HFFc6 (cell line): Measurements from ENCODE around the gene CRYZ. TPM values are rescaled to one million over a fixed set of nuclear protein-coding genes. Genes with fewer than 3 reads are reported as not detected.

Source experiments
- DNase-seq: peaks from one replicate; pipeline ENCODE4 v3.0.0-alpha.2; 2018
- H3K27ac Mint-ChIP-seq: 2 replicates; pipeline ENCODE4 v1.8.0; 2020; ENCODE audit warnings: mild to moderate bottlenecking, mixed read lengths
- H3K27me3 Mint-ChIP-seq: 2 replicates; pipeline ENCODE4 v1.8.0; 2021; ENCODE audit warnings: mild to moderate bottlenecking, moderate library complexity, mixed read lengths; ENCODE audit not compliant: insufficient read depth
- H3K36me3 Mint-ChIP-seq: 2 replicates; pipeline ENCODE4 v1.8.0; 2021; ENCODE audit warnings: low read depth, mixed read lengths
- H3K4me1 Mint-ChIP-seq: 2 replicates; pipeline ENCODE4 v1.8.0; 2020; ENCODE audit warnings: low read depth, mixed read lengths
- H3K4me3 Mint-ChIP-seq: 2 replicates; pipeline ENCODE4 v1.8.0; 2020; ENCODE audit warnings: mild to moderate bottlenecking, moderate library complexity, mixed read lengths
- H3K9me3 Mint-ChIP-seq: 2 replicates; pipeline ENCODE4 v1.8.0; 2020; ENCODE audit warnings: mild to moderate bottlenecking, mixed read lengths
- total RNA-seq, 6 experiments: library from RNA; stranded (reverse); fragmentation: NEBNext Ultra II Directional; extraction: Animal tissue kit (Norgen Biotek cat#: 25700); gene quantifications; 2 replicates in 1 of 6; 3 replicates in 5 of 6; pipeline ENCODE4 v1.2.3, GENCODE V29; 2021
- TF ChIP-seq, protein P1 (sequence below): fragments of 200-600 bp; sonication (generic); IDR thresholded peaks from 2 replicates; pipeline ENCODE4 v1.5.0; 2021; ENCODE audit warnings: antibody characterized with exemption, mild to moderate bottlenecking

The CRYZ gene
- total RNA-seq, 6 experiments from 2014 or later: 42.9 to 53.3 (median 46.4) TPM

DNA sequence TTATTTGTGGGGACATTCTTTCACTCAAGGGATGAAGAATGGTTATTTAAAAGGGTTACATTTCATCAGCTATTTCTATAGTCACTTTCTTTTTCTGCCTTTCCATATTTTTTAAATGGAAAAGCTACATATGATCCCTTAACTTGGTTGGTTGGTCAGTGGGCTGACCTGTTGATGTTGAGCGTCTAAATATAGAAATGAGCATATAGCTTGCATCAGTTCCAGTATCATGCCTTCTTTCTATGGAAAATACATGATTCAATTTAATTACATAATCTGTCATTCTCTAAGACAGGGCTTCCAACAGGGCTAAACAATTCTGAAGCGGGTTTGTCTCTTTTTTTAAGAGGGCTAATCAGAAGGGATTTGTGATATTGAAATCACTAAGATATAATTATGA lies 40.7 kb upstream of the CRYZ start:
- H3K4me1 Mint-ChIP-seq: peaks cover 13% of the 10 kb centered on the region; the same call in 1 of the 2 replicates
- no peaks in the 10 kb centered on the region; the same call in 1 of the 2 replicates for H3K27me3 Mint-ChIP-seq
- no peaks in the 10 kb centered on the region for H3K36me3 Mint-ChIP-seq
- H3K4me3 Mint-ChIP-seq: peak overlapping the region; percentile 3; the same call in 1 of the 2 replicates
- no peak for DNase-seq
- TF ChIP-seq, protein P1, sequence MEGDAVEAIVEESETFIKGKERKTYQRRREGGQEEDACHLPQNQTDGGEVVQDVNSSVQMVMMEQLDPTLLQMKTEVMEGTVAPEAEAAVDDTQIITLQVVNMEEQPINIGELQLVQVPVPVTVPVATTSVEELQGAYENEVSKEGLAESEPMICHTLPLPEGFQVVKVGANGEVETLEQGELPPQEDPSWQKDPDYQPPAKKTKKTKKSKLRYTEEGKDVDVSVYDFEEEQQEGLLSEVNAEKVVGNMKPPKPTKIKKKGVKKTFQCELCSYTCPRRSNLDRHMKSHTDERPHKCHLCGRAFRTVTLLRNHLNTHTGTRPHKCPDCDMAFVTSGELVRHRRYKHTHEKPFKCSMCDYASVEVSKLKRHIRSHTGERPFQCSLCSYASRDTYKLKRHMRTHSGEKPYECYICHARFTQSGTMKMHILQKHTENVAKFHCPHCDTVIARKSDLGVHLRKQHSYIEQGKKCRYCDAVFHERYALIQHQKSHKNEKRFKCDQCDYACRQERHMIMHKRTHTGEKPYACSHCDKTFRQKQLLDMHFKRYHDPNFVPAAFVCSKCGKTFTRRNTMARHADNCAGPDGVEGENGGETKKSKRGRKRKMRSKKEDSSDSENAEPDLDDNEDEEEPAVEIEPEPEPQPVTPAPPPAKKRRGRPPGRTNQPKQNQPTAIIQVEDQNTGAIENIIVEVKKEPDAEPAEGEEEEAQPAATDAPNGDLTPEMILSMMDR: no peak
- H3K27ac Mint-ChIP-seq: no peak overlapping the region
- no peaks in the 10 kb centered on the region for H3K9me3 Mint-ChIP-seq

DNA sequence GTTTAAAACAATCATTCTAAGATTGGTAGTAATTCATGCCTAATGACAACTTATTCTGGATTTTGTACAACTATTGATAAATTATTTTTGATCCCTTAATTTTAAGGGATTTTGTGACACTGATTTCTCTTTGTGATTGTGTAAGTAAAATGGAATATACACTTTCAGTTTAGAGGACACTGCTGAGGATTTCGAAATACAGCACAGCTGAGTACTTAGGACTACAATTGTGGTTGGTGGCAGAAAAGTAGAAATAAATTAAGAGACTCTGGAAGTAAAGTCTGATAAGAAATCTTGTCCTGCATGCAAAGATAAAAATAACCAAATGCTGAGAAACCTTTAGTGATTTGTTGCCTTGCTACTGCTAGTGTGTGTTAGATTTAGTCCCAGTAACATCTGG lies 40.1 kb upstream of the CRYZ start:
- no peaks in the 10 kb centered on the region for H3K36me3 Mint-ChIP-seq
- peaks cover 13% of the 10 kb centered on the region; the same call in 1 of the 2 replicates for H3K4me1 Mint-ChIP-seq
- no peak for DNase-seq
- no peak overlapping the region for H3K27ac Mint-ChIP-seq
- H3K4me3 Mint-ChIP-seq: peak overlapping the region; percentile 3; the same call in 1 of the 2 replicates
- TF ChIP-seq, protein P1: no peak
- no peaks in the 10 kb centered on the region; the same call in 1 of the 2 replicates for H3K27me3 Mint-ChIP-seq
- H3K9me3 Mint-ChIP-seq: no peaks in the 10 kb centered on the region

DNA sequence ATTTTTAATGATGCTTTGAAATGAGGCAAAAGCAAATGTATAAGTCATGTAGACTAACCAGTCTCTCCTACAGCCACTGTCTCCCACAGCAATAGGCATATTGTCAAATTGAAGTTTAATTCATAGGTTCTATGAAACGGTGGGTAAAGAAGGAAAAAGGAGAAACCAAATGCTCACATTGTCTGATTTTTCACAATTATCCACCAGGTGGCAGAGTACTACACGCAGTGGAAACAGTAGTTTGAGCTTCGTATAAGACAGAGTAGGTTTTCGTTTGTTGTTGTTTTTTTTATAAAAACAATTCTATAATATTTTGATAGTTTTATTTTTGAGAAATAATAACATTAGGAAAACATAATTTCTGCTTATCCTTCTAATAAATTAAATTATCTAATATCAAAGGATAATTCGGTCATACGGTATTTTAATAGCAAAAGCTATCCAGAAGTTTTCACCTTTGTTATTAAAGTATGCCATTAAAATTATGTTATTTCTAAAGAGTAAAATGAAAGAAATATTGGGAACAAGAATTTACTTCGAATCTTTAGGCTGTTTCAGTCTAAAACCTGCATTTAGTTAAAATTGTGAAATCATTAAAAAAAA lies 39.2 kb upstream of the CRYZ start:
- H3K4me1 Mint-ChIP-seq: peaks cover 13% of the 10 kb centered on the region; the same call in 1 of the 2 replicates
- TF ChIP-seq, protein P1: peak; percentile 95
- no peaks in the 10 kb centered on the region; the same call in 1 of the 2 replicates for H3K27me3 Mint-ChIP-seq
- H3K36me3 Mint-ChIP-seq: no peaks in the 10 kb centered on the region
- peak; percentile 47 for DNase-seq
- no peak overlapping the region for H3K4me3 Mint-ChIP-seq
- no peak overlapping the region for H3K27ac Mint-ChIP-seq
- no peaks in the 10 kb centered on the region for H3K9me3 Mint-ChIP-seq

DNA sequence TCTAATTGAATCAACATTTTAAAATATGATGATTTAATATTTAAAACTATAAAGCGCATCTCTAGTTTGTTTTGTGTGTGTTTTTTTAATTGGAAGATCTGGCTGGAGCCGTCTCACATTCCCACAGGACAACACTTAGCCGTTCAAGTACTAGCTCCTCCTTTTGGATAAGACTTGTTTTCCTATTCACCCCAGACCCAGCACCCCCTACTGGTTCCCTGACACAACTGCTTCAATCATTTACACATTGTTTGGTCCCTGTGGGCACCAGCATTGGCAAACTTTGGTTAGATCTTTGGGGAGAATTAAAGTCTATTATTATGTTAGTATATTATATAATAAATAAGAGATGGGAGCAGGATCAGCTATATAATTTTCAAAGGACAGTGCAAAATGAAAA lies 34.6 kb upstream of the CRYZ start:
- peak; percentile 19 for DNase-seq
- no peaks in the 10 kb centered on the region; the same call in 1 of the 2 replicates for H3K27me3 Mint-ChIP-seq
- no peak overlapping the region for H3K4me3 Mint-ChIP-seq
- H3K9me3 Mint-ChIP-seq: no peaks in the 10 kb centered on the region
- no peak overlapping the region for H3K27ac Mint-ChIP-seq
- peaks cover 1% of the 10 kb centered on the region; the same call in 1 of the 2 replicates for H3K4me1 Mint-ChIP-seq
- TF ChIP-seq, protein P1: peak; percentile 71
- H3K36me3 Mint-ChIP-seq: peaks cover 5% of the 10 kb centered on the region; the same call in 1 of the 2 replicates

DNA sequence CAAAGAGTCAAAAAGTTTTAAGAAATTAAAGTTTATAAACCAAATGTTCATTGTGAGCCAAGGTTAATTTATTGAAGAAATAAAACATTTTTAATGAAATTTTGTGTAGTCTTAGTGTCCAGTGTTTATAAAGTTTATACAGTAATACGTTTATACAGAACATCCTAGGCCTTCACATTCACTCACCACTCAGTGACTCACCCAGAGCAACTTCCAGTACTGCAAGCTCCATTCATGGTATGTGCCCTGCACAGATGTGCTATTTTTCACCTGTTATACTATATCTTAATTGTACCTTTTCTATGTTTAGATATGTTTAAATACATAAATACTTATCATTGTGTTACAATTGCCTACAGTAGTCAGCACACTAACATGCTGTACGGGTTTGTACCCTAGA lies 33.7 kb upstream of the CRYZ start:
- Mint-ChIP-seq H3K27ac (no peak overlapping the region), H3K9me3 (no peaks in the 10 kb centered on the region), H3K4me3 (no peak overlapping the region), H3K36me3 (peaks cover 8% of the 10 kb centered on the region), H3K27me3 (no peaks in the 10 kb centered on the region; the same call in 1 of the 2 replicates), H3K4me1 (no peaks in the 10 kb centered on the region)
- no peak for DNase-seq
- TF ChIP-seq, protein P1: no peak
